Measurements from ENCODE around the gene TCF7L2.

GRCh38 chr10:113108194-113108835 lies 158.3 kb downstream of the TCF7L2 start:
- peak in 2 of 4 experiments; percentile 17 to 27 for TF ChIP-seq CTCF (IDR thresholded peaks at IDR 0.05)
- TF ChIP-seq POLR2A (IDR thresholded peaks at IDR 0.05), result no peak
